HG03108 (cell line): Measurements from ENCODE around the gene IRF2BP2.
"Not testable (repeated sequence)": the region's sequence is repeated elsewhere in the genome, so short reads cannot be mapped to it uniquely, and the experiment has no call there.

Source experiments
- ATAC-seq: cut with Tn5 transposase; IDR thresholded peaks from one replicate; pipeline ENCODE4 v1.9.1; 2021; ENCODE audit warnings: moderate library complexity; ENCODE audit not compliant: unreplicated experiment

Gene IRF2BP2

DNA sequence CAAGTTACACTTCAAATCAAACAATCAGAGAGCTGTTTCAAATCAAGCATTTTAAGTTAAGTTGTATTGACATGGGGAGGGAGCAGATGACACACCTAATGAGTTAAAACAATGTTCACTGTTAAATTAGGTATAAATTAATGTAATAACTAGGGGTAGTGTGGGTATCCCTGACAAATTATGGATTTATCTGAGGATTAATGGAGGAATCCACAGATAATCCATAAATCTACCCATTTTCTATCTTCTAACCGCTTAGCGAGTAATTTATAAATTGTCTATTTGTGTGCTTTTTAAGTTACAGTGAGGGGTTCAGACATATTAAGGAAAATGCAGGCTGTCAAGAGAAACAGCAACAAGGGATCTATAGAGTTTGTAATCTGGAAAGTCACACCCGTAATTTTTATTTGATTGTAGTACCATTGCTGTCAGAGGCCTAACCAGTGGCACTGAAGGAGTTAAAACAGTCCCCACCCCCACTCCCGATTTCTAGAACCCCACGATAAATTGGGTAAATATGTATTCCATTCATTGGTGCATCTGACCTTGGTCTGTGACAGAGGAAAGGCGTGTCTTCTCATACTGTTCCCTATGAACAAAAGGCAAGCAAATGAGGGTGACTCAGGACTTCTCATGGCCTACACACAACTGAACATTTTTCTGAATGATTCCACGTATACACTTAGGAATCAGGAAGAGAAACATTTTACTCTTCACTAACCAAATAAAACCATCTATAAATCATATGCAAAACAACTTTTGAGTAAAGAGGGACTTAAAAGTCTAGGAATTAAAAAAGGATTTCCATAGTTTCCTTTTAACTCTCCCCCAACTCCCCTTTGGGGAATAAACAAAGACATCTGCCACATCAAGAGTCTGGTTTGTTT is 7.4 kb downstream of the IRF2BP2 start:
- no peak for ATAC-seq

DNA sequence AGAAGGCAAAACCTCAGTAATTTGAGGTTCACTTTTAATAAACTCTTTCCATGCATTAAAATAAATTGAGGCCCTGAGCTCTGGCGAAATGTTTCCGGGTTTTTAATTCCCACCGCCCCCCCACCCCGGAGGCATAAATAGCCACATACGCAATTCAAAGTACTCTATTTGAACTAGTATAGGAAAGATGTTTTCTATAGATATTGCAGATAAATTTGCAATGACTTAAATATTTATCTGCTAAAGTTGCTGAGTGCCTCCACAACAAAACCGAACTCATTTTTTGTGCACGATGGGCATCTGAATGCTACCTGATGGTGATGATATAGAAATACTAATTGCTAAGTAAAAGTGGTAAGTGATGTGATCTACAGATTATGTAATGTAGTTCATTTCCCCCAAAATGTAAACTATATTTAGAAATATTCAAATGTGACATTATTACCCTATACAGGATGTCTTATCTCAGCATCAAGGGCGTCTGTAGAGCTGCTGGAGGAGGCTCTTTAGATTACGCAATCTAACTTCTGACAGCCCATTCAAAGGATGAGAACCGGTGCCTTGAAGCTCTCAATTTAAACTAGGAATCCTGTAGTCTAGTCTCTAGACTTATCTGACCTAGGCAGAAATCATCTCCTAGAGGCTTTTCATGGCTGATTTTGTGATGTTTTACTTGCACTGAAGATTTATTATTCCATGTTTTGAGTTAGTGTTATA is 8.5 kb downstream of the IRF2BP2 start:
- ATAC-seq: no peak

DNA sequence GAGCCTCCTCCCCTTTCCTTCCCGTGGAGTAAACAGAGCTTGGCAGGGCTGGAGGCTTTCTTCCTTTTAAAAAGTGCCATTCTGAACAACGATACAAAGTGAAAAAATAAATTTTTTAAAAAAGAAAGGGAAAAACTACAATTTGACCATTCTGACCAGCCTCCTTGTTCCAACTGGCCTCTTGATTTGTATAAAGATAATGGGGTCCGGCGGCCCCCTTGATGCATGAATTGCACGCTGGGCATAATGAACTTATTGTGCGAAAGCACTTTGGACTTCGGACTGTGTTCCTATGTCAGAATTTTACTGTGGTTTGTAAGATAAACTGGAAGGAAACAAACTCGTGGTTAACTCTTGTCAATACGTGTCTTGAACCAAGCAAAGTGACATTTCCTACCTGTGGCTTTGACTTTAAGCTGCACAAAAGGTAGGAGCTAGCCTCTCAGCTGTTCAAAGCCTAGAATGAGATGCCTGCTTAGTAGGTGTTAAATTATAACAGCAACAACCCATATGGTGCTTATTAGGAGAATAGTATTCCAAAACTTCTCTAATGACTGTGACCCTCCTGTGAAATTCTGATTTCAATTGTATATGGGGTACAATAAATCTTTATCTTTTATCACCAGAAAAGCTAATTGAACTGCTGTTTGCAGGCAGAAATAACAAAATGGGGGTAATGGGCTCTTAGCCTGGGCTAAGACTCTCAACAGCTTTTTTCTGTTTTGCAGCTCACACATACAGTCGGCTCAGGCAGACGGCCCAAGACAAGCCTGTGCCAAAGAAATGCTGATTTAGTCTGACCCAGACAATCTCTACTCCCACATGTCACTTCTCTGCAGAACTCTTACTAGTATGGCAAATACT is 9.3 kb downstream of the IRF2BP2 start:
- peak; percentile 2 for ATAC-seq

DNA sequence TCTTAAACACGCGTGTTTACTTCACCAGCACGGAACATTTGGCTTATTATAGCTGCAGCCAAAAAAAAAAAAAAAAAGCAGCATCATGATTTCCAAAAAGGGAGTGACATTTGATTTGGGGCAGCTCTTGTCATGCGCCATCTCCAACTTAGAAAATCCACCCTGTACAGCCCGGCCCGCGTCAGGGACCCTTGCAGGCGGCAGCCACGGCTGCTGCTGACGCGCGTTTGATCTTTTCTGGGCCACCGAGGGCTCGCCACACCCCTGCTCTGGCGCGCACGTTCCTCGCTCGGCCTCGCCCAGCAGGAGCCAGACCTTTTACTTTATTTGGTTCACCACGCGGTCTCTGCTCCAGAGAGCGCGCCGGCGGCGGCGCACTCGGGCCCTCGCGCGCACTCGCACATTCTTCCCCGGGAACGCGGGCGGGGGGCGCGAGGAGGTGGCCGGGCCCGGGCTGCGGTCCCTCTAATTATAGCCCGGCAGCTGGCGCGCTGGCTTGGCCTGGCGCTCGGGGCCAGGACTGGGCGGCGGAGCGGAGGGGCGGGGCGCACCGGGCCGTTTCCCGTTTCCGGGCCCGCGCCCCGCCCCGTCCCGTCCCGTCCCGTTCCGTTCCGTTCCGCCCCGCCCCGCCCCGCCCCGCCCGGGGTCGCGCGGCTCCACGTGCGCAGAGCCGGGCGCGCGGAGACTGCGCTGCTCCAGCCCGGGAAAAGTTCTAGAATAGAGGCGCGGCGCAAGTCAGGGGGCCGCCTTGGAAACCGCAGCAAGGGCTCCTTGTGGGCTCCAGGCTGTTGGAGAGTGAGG is 10.2 kb downstream of the IRF2BP2 start:
- ATAC-seq: peak; percentile 57

- ATAC-seq: no peak
These were observed 10.9 kb downstream of the IRF2BP2 start for GRCh38 chr1:234598974-234599616.

DNA sequence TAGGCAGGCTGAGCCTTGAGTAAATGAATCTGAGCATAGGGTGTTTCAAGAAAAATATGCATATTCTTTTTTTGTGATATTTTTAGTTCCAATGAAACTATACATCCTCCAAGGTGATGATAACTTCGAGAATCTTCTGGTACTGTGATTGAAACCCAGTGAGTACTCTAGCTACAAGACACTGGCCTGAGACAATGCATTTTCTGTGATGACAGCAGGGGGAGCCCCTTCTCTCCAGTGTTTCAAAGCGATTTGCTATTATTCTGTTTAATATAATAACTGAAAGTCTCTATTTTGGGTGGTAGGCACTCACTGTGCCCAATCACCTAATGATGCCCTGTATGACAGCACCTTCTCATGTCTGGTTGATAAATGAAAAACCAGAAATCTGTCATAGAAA is 12.1 kb downstream of the IRF2BP2 start:
- ATAC-seq: no peak

DNA sequence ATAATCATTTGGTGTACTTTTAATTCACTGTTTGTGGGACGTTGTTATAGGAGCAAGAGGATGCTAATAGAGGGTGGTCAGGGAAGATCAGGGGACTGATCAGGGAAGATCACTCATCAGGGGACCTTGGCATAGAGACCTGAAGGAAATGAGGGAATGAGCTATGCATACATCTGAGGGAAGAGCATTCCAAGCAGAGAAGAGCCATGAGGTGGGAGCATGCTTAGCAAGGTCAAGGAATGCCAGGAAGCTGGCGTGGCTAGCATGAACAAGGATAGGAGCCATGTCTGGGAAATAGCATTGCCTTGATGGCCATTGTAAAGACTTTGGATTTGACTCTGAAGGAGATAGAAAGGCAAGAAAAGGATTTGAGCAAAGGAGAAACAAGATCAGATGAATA is 14.1 kb downstream of the IRF2BP2 start:
- no peak for ATAC-seq

DNA sequence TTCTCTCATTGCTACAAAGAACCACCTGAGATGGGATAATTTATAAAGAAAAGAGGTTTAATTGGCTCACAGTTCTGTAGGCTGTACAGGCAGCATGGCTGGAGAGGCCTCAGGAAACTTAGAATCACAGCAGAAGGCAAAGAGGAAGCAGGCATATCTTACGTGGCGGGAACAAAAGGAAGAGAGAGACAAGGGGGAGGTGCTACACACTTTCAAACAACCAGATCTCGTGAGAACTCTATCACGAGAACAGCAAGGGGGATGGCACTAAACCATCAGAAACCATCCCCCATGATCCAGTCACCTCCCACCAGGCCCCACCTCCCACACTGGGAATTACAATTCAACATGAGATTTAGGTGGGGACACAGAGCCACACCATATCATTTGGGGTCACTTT is 15.4 kb downstream of the IRF2BP2 start:
- ATAC-seq: not testable (repeated sequence)

DNA sequence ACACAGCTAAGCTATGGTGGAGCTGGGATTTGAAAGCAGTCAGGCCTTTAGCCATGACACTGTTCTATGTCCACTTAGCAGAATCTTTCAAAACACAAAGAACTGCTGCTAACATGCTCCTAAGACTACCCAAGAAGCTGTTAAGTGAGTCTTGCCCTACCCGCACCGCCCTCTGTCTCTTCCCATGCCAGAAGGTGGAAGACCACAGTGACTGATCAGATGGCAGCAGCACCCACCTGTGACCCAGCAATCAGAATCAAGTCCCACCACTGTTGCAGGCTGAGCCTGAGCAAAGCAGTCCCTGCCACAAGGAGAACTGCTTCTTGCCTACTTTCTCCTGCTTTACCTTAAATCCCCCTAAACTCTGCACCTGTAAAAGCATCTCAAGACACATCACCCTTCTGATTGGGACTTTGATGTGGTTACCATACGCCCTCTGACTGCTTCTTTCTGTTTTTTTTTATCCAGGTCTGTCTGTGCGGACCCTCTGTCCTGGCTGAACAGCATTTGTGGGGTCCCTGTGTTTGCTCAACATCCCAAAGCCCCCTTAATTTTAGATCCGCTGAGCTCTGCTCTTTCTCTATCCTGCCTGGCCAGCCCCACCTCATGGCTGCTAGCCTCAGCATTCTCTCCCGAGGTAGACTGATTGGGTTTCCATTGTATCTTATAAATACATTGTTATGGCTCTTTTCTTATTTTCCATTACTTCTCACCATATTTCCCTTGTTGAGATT is 16.0 kb downstream of the IRF2BP2 start:
- no peak for ATAC-seq

GRCh38 chr1:234593109-234593508 is 16.9 kb downstream of the IRF2BP2 start:
- ATAC-seq: no peak

- no peak for ATAC-seq
These were observed 17.7 kb downstream of the IRF2BP2 start for GRCh38 chr1:234592240-234592639.

- ATAC-seq: no peak
These were observed 18.8 kb downstream of the IRF2BP2 start for GRCh38 chr1:234591131-234591530.

DNA sequence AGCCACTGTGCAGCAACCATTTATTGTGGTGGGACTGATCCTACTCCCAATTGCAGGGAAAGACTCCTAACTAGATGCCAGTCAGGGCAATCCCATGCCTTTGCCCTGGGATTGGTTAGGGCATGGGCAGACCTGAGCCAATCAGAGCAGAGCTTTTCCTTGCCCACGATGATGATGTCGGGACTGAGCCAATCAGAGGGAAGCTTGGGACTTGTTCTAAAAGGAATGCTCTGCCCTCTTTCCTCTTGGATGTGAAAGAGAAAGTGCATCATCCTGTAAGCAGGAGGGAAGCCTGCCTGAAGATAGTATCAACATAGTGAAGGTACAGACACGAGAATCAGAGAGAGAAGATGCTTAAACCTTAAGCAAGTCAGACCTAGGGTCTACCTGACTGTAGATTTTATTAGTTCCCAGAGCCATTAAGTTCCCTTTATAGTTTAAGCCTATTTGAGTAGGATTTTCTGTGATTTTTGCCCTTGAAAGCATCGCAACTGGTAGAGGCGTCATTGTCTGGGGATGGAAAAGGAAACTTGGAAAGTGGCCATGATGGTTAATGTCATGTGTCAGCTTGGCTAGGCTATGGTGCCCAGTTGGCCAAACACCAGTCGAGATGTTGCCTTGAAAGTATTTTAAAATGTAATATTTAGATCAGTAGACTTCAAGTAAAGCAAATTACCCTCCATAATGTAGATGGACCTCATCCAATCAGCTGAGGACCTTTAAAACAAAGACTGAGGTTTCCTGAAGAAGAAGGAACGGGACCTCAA is 19.9 kb downstream of the IRF2BP2 start:
- ATAC-seq: no peak

DNA sequence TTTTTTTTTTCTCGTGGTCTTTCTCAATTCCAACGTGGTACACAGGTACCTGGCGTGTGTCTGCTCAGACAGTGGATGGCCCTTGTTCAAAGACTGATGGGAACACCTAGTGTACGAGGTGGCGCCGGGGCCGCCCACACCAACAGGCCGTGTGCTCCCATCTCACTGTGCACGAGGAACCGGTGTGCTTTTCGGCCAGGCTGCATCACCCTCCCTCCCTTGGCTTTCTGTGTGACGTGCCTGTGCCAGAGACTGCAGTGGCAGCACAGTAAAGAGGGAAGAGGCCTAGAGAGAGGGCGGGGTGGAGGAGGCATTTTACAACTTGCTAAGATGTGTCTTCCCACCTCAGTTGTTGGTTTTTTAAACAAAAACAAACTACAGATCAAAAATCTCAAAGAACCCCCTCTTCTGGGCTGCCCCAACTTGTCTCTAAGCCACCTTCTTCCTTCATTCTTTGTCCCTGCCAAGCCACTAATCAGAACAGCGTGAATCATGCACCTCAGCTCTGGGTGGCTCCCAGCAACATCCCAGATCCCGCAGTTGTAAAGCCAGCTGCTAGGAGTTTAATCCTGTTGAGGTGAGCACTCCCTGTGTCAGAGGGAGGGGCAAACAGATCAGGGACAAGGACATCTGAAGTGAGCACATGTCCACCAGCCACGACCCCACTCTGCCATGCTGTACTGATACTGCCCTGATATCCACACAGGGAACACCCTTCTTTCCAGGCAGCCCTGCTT is 20.7 kb downstream of the IRF2BP2 start:
- no peak for ATAC-seq

DNA sequence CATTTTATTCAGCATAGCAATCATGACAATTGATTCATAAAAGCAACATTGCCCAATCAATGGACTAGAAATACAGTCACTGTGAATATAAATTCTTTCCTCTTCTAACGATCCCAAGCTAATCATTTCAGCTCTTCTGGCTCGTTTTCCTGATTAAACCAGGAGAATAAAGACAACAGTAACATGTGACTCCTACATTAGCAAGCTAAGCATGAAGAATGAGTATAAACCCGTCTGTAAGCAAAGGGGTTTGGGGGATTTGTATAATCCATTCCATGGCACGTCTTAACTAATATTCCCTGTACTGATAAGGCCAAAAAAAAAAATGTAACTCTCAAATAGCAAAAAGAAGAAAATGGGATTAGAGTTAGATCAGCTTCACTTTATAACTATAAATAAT is 21.6 kb downstream of the IRF2BP2 start:
- no peak for ATAC-seq

DNA sequence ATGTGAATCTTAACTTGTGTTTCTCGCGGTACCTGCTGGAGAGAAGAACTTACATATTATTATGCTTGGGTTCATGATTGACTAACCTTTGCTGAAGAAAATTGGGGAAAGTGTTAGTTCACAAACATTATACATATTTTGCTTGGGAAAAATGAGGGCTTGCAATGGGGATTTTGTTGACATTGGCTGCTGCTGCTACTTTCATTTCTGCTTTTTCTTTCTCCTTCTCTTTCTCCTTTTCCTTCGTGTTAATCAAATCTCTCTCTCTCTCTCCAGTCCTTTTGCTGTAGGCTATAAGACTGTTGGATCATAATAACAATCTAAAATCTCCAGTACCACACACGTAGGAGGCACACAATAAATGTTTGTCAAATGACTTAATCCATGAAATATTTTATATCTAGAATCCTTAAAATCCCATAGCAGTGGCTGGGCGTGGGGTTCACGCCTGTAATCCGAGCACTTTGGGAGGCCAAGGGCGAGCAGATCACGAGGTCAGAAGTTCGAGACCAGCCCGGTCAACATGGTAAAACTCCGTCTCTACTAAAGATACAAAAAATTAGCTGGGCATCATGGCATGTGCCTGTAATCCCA is 23.0 kb downstream of the IRF2BP2 start:
- no peak for ATAC-seq

GRCh38 chr1:234586304-234586703 is 23.7 kb downstream of the IRF2BP2 start:
- no peak for ATAC-seq
